ENCODE measurements around the gene SLC17A1. TPM values are rescaled to one million over a fixed set of nuclear protein-coding genes. Genes with fewer than 3 reads are reported as not detected.
"Not testable (repeated sequence)": the region's sequence is repeated elsewhere in the genome, so short reads cannot be mapped to it uniquely, and the experiment has no call there.

Gene SLC17A1
- polyA plus RNA-seq, 2 donors, result not detected

DNA sequence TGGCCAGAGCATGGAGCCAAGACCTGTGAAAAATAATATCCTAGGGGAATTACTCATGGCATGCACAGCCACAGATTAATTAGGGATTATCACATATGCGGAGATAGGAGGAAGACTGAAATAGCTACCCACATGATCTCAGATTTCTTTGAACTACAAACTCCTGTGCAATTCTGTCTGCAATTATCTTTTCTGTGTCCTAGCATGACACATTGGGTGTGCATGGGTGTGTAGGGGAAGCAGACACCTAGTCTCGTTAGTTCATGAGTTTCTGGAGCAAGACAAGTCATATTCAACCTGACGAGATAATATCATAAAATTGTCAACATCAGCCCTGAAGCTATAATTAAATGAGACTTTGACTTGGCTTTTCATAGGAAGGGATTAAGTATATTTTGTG, 80.9 kb downstream of the SLC17A1 start:
- H3K27me3 ChIP-seq (ENCODE audit: control insufficient read depth in 1 of 2, insufficient read depth in 2 of 2, low read length in 2 of 2), result peaks cover 0 to 3% of the 10 kb centered on the region in 2 donors
- H3K4me3 ChIP-seq (ENCODE audit: low read depth in 1 of 2, low read length in 2 of 2), result no peak overlapping the region
- no peaks in the 10 kb centered on the region for H3K9me3 ChIP-seq (ENCODE audit: control insufficient read depth in 2 of 2, insufficient read depth in 1 of 2, low read depth in 1 of 2, low read length in 1 of 2)
- H3K4me1 ChIP-seq (ENCODE audit: control insufficient read depth in 2 of 2, insufficient read depth in 2 of 2, low read length in 1 of 2), result no peaks in the 10 kb centered on the region
- WGBS, 2 donors, result 36 to 44% methylated on average over 3 of the region's 3 CpGs
- no peaks in the 10 kb centered on the region for H3K36me3 ChIP-seq (ENCODE audit: control insufficient read depth in 2 of 2, insufficient read depth in 2 of 2, low read length in 1 of 2)
- H3K27ac ChIP-seq (ENCODE audit: low read depth in 2 of 2, low read length in 1 of 2), result no peak overlapping the region

DNA sequence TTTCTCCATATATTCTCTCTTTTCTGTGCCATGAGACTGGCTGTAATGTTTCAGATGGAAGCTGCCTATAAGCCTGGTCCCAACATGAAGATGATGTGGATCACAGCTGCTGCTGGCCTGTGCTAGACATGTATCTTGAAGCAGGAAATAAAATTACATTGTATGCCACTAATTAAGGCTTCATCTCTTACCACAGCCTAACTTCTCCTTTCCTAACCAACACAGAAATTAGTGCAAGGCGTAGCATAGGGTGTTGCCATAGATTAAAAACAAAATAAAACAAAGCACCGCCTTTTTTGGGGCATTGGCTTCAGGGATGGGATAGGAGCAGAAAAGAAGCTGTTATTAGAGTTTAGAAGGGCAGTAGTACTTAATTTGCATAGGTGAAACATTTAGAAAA, 82.0 kb downstream of the SLC17A1 start:
- no peaks in the 10 kb centered on the region for H3K27me3 ChIP-seq (ENCODE audit: control insufficient read depth in 1 of 2, insufficient read depth in 2 of 2, low read length in 2 of 2)
- H3K9me3 ChIP-seq (ENCODE audit: control insufficient read depth in 2 of 2, insufficient read depth in 1 of 2, low read depth in 1 of 2, low read length in 1 of 2), result no peaks in the 10 kb centered on the region
- WGBS, 2 donors, result 52 to 77% methylated on average over 2 of the region's 2 CpGs
- H3K4me3 ChIP-seq (ENCODE audit: low read depth in 1 of 2, low read length in 2 of 2), result no peak overlapping the region
- no peak overlapping the region for H3K27ac ChIP-seq (ENCODE audit: low read depth in 2 of 2, low read length in 1 of 2)
- no peaks in the 10 kb centered on the region for H3K36me3 ChIP-seq (ENCODE audit: control insufficient read depth in 2 of 2, insufficient read depth in 2 of 2, low read length in 1 of 2)
- no peaks in the 10 kb centered on the region for H3K4me1 ChIP-seq (ENCODE audit: control insufficient read depth in 2 of 2, insufficient read depth in 2 of 2, low read length in 1 of 2)

DNA sequence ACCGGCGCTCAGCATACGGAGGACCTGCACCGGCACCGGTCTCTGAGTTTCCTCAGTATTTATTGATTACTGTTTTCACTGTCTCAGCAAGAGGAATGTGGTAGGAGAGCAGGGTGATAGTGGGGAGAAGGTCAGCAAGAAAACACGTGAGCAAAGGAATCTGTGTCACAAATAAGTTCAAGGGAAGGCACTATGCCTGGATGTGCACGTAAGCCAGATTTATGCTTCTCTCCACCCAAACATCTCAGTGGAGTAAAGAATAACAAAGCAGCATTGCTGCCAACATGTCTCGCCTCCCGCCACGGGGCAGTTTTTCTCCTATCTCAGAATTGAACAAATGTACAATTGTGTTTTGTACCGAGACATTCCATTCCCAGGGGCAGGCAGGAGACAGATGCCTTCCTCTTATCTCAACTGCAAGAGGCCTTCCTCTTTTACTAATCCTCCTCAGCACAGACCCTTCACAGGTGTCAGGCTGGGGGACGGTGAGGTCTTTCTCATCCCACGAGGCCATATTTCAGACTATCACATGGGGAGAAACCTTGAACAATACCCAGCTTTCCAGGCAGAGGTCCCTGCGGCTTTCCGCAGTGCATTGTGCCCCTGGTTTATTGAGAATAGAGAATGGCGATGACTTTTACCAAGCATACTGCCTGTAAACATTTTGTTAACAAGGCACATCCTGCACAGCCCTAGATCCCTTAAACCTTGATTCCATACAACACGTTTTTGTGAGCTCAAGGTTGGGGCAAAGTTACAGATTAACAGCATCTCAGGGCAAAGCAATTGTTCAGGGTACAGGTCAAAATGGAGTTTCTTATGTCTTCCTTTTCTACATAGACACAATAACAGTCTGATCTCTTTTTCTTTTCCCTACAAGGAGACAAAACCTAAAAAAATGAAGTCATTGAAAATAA, 83.0 kb downstream of the SLC17A1 start:
- not testable (repeated sequence) for H3K27ac ChIP-seq (ENCODE audit: low read depth in 2 of 2, low read length in 1 of 2); H3K4me1 ChIP-seq (ENCODE audit: control insufficient read depth in 2 of 2, insufficient read depth in 2 of 2, low read length in 1 of 2); H3K36me3 ChIP-seq (ENCODE audit: control insufficient read depth in 2 of 2, insufficient read depth in 2 of 2, low read length in 1 of 2); H3K27me3 ChIP-seq (ENCODE audit: control insufficient read depth in 1 of 2, insufficient read depth in 2 of 2, low read length in 2 of 2); H3K4me3 ChIP-seq (ENCODE audit: low read depth in 1 of 2, low read length in 2 of 2); H3K9me3 ChIP-seq (ENCODE audit: control insufficient read depth in 2 of 2, insufficient read depth in 1 of 2, low read depth in 1 of 2, low read length in 1 of 2)
- 49 to 61% methylated on average over 17 of the region's 17 CpGs for WGBS, 2 donors

- no peaks in the 10 kb centered on the region for H3K4me1 ChIP-seq (ENCODE audit: control insufficient read depth in 2 of 2, insufficient read depth in 2 of 2, low read length in 1 of 2)
- no peaks in the 10 kb centered on the region for H3K9me3 ChIP-seq (ENCODE audit: control insufficient read depth in 2 of 2, insufficient read depth in 1 of 2, low read depth in 1 of 2, low read length in 1 of 2)
- no peak overlapping the region for H3K4me3 ChIP-seq (ENCODE audit: low read depth in 1 of 2, low read length in 2 of 2)
- H3K27me3 ChIP-seq (ENCODE audit: control insufficient read depth in 1 of 2, insufficient read depth in 2 of 2, low read length in 2 of 2), result no peaks in the 10 kb centered on the region
- no peaks in the 10 kb centered on the region for H3K36me3 ChIP-seq (ENCODE audit: control insufficient read depth in 2 of 2, insufficient read depth in 2 of 2, low read length in 1 of 2)
- H3K27ac ChIP-seq (ENCODE audit: low read depth in 2 of 2, low read length in 1 of 2), result no peak overlapping the region
These were observed 83.8 kb downstream of the SLC17A1 start for GRCh38 chr6:25748049-25748448.

- Histone ChIP-seq H3K27me3 (ENCODE audit: control insufficient read depth in 1 of 2, insufficient read depth in 2 of 2, low read length in 2 of 2) (no peaks in the 10 kb centered on the region), H3K27ac (ENCODE audit: low read depth in 2 of 2, low read length in 1 of 2) (no peak overlapping the region), H3K9me3 (ENCODE audit: control insufficient read depth in 2 of 2, insufficient read depth in 1 of 2, low read depth in 1 of 2, low read length in 1 of 2) (no peaks in the 10 kb centered on the region), H3K4me1 (ENCODE audit: control insufficient read depth in 2 of 2, insufficient read depth in 2 of 2, low read length in 1 of 2) (no peaks in the 10 kb centered on the region), H3K4me3 (ENCODE audit: low read depth in 1 of 2, low read length in 2 of 2) (no peak overlapping the region), H3K36me3 (ENCODE audit: control insufficient read depth in 2 of 2, insufficient read depth in 2 of 2, low read length in 1 of 2) (no peaks in the 10 kb centered on the region)
- 84 to 89% methylated on average over 2 of the region's 2 CpGs for WGBS, 2 donors
These were observed 84.4 kb downstream of the SLC17A1 start for GRCh38 chr6:25747477-25747876.

GRCh38 chr6:25746968-25747367, 84.9 kb downstream of the SLC17A1 start:
- Histone ChIP-seq H3K27me3 (ENCODE audit: control insufficient read depth in 1 of 2, insufficient read depth in 2 of 2, low read length in 2 of 2) (no peaks in the 10 kb centered on the region), H3K4me3 (ENCODE audit: low read depth in 1 of 2, low read length in 2 of 2) (no peak overlapping the region), H3K36me3 (ENCODE audit: control insufficient read depth in 2 of 2, insufficient read depth in 2 of 2, low read length in 1 of 2) (no peaks in the 10 kb centered on the region), H3K27ac (ENCODE audit: low read depth in 2 of 2, low read length in 1 of 2) (no peak overlapping the region), H3K9me3 (ENCODE audit: control insufficient read depth in 2 of 2, insufficient read depth in 1 of 2, low read depth in 1 of 2, low read length in 1 of 2) (no peaks in the 10 kb centered on the region), H3K4me1 (ENCODE audit: control insufficient read depth in 2 of 2, insufficient read depth in 2 of 2, low read length in 1 of 2) (no peaks in the 10 kb centered on the region)
- 57 to 84% methylated on average over 1 of the region's 1 CpG for WGBS, 2 donors

DNA sequence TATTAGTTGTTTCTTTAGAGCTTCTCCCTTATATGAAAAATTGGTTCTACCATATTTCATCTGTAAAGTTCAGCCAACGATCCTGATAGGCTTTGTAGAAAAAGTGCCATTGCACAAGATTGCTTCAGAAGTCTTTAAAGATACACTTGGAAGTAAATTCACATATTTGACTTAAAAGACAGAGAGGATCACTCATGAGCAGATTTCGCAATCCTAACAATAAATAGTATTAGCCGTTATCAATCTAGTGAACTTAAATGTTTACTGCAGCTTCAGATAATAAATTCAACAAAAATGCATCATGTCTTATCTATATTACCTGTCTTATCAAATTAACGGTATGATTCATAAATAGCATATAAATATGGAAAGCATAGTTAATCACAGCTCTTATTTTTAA, 86.0 kb downstream of the SLC17A1 start:
- no peaks in the 10 kb centered on the region for H3K4me1 ChIP-seq (ENCODE audit: control insufficient read depth in 2 of 2, insufficient read depth in 2 of 2, low read length in 1 of 2)
- no peak overlapping the region for H3K27ac ChIP-seq (ENCODE audit: low read depth in 2 of 2, low read length in 1 of 2)
- no peaks in the 10 kb centered on the region for H3K9me3 ChIP-seq (ENCODE audit: control insufficient read depth in 2 of 2, insufficient read depth in 1 of 2, low read depth in 1 of 2, low read length in 1 of 2)
- H3K4me3 ChIP-seq (ENCODE audit: low read depth in 1 of 2, low read length in 2 of 2), result no peak overlapping the region
- no peaks in the 10 kb centered on the region for H3K36me3 ChIP-seq (ENCODE audit: control insufficient read depth in 2 of 2, insufficient read depth in 2 of 2, low read length in 1 of 2)
- no peaks in the 10 kb centered on the region for H3K27me3 ChIP-seq (ENCODE audit: control insufficient read depth in 1 of 2, insufficient read depth in 2 of 2, low read length in 2 of 2)
- 68 to 77% methylated on average over 4 of the region's 4 CpGs for WGBS, 2 donors

DNA sequence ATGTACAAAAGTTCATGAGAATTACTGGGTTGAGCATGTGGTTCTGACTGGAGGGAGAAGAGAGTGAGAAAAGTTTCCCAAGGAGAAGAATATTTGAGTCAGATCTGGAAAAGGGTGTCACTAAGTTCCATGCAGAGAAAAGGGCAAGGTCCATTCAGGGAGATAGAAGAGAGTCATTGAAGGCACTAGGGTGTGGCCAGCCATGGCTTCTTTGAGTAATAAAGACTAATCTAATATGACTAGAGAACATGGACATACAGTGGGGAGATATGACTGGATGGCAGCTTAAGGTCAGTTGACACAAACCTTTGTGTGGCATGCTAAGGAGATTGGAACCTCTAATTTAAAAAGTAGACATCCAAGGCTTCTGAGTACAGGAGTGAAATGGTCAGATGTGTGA, 88.0 kb downstream of the SLC17A1 start:
- no peaks in the 10 kb centered on the region for H3K9me3 ChIP-seq (ENCODE audit: control insufficient read depth in 2 of 2, insufficient read depth in 1 of 2, low read depth in 1 of 2, low read length in 1 of 2)
- no peaks in the 10 kb centered on the region for H3K4me1 ChIP-seq (ENCODE audit: control insufficient read depth in 2 of 2, insufficient read depth in 2 of 2, low read length in 1 of 2)
- no peaks in the 10 kb centered on the region for H3K27me3 ChIP-seq (ENCODE audit: control insufficient read depth in 1 of 2, insufficient read depth in 2 of 2, low read length in 2 of 2)
- no peak overlapping the region for H3K4me3 ChIP-seq (ENCODE audit: low read depth in 1 of 2, low read length in 2 of 2)
- H3K27ac ChIP-seq (ENCODE audit: low read depth in 2 of 2, low read length in 1 of 2), result no peak overlapping the region
- H3K36me3 ChIP-seq (ENCODE audit: control insufficient read depth in 2 of 2, insufficient read depth in 2 of 2, low read length in 1 of 2), result no peaks in the 10 kb centered on the region

DNA sequence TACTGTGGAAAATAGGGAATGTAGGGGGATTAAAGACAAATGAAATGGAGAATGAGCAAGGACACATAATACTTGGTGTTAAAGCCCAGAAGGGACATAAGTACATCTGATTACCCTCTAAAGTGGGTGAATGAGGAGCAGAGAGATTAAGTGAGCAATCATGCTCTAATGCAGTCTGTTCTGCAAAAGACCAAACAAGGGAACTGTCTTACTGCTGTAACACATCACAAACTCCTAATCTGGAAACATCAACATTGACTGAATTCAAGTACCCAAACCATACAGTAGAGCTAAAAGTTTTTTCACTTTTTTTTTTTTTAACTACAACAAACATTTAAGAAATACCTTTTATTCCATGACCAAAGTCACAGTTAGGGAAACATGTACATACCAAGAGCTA, 96.6 kb downstream of the SLC17A1 start:
- no peak overlapping the region for H3K27ac ChIP-seq (ENCODE audit: low read depth in 2 of 2, low read length in 1 of 2)
- peaks cover 2 to 4% of the 10 kb centered on the region in 2 donors for H3K9me3 ChIP-seq (ENCODE audit: control insufficient read depth in 2 of 2, insufficient read depth in 1 of 2, low read depth in 1 of 2, low read length in 1 of 2)
- no peak overlapping the region for H3K4me3 ChIP-seq (ENCODE audit: low read depth in 1 of 2, low read length in 2 of 2)
- H3K36me3 ChIP-seq (ENCODE audit: control insufficient read depth in 2 of 2, insufficient read depth in 2 of 2, low read length in 1 of 2), result no peaks in the 10 kb centered on the region
- H3K4me1 ChIP-seq (ENCODE audit: control insufficient read depth in 2 of 2, insufficient read depth in 2 of 2, low read length in 1 of 2), result peaks cover 0 to 3% of the 10 kb centered on the region in 2 donors
- peaks cover 0 to 2% of the 10 kb centered on the region in 2 donors for H3K27me3 ChIP-seq (ENCODE audit: control insufficient read depth in 1 of 2, insufficient read depth in 2 of 2, low read length in 2 of 2)
